GM19023 (cell line): ENCODE data around the gene CHST3.
"Not testable (repeated sequence)": the region's sequence is repeated elsewhere in the genome, so short reads cannot be mapped to it uniquely, and the experiment has no call there.

Source experiments
- ATAC-seq: cut with Tn5 transposase; IDR thresholded peaks from one replicate; pipeline ENCODE4 v1.9.1; 2021; ENCODE audit warnings: mild to moderate bottlenecking, moderate library complexity; ENCODE audit not compliant: unreplicated experiment

CHST3 gene

GRCh38 chr10:71948496-71949067 lies 15.6 kb upstream of the CHST3 start:
- ATAC-seq: no peak

- no peak for ATAC-seq
Observed at GRCh38 chr10:71950683-71951082, 13.5 kb upstream of the CHST3 start.

GRCh38 chr10:71952745-71953144 lies 11.4 kb upstream of the CHST3 start:
- ATAC-seq: no peak

GRCh38 chr10:71957546-71958275 lies 6.5 kb upstream of the CHST3 start:
- no peak for ATAC-seq

- no peak for ATAC-seq
Observed at GRCh38 chr10:71959526-71959925, 4.7 kb upstream of the CHST3 start.

- ATAC-seq: no peak
Observed at GRCh38 chr10:71961831-71962230, 2.4 kb upstream of the CHST3 start.

- ATAC-seq: no peak
Observed at GRCh38 chr10:71962901-71963300, 1.3 kb upstream of the CHST3 start.

GRCh38 chr10:71963351-71964097 lies 671 bp upstream of the CHST3 start:
- no peak for ATAC-seq

- peak; percentile 24 for ATAC-seq
Observed at GRCh38 chr10:71964743-71965515, 734 bp downstream of the CHST3 start.

- ATAC-seq: no peak
Observed at GRCh38 chr10:71965623-71966022, 1.4 kb downstream of the CHST3 start.

- ATAC-seq: no peak
Observed at GRCh38 chr10:71966046-71967004, 2.1 kb downstream of the CHST3 start.

- ATAC-seq: not testable (repeated sequence)
Observed at GRCh38 chr10:71967958-71968357, 3.8 kb downstream of the CHST3 start.

GRCh38 chr10:71968553-71969474 lies 4.6 kb downstream of the CHST3 start:
- no peak for ATAC-seq

- no peak for ATAC-seq
Observed at GRCh38 chr10:71969929-71970328, 5.7 kb downstream of the CHST3 start.

- no peak for ATAC-seq
Observed at GRCh38 chr10:71970331-71970730, 6.1 kb downstream of the CHST3 start.

- ATAC-seq: no peak
Observed at GRCh38 chr10:71970869-71971268, 6.7 kb downstream of the CHST3 start.

- no peak for ATAC-seq
Observed at GRCh38 chr10:71971311-71971731, 7.1 kb downstream of the CHST3 start.

- no peak for ATAC-seq
Observed at GRCh38 chr10:71971769-71972555, 7.8 kb downstream of the CHST3 start.
